Measurements from ENCODE around the gene EFCAB6. TPM values are rescaled to one million over a fixed set of nuclear protein-coding genes. Genes with fewer than 3 reads are reported as not detected.

Gene EFCAB6
- total and polyA plus RNA-seq, 2 of the 13 experiments (the other 11 are each of a cell fraction or from before 2014, with no cell fraction given): not detected

GRCh38 chr22:43689356-43689755 is 122.7 kb downstream of the EFCAB6 start:
- no peak for FAIRE-seq
- Histone ChIP-seq H3K9ac (ENCODE audit: insufficient read depth, low read depth, low read length) (no peak overlapping the region), H3K4me2 (ENCODE audit: low read depth, low read length) (no peak overlapping the region), H3K27ac (ENCODE audit: extremely low read length, insufficient read depth, low read length) (no peak overlapping the region), H3K9me3 (ENCODE audit: low read length) (no peaks in the 10 kb centered on the region), H4K20me1 (ENCODE audit: insufficient read depth, low read length) (no peaks in the 10 kb centered on the region), H3K79me2 (ENCODE audit: insufficient read depth, low read length) (no peaks in the 10 kb centered on the region), H3K4me3 (replicated peaks in 1 of 3; ENCODE audit: insufficient read depth in 1 of 3, low read depth in 2 of 3, low read length in 3 of 3) (no peak overlapping the region), H2AFZ (ENCODE audit: low read length) (no peak overlapping the region), H3K36me3 (replicated peaks in 1 of 2; ENCODE audit: control insufficient read depth in 1 of 2, insufficient read depth in 2 of 2, low read length in 2 of 2) (no peaks in the 10 kb centered on the region), H3K27me3 (ENCODE audit: control insufficient read depth in 1 of 2, insufficient read depth in 2 of 2, low read length in 2 of 2) (no peaks in the 10 kb centered on the region), H3K4me1 (ENCODE audit: insufficient read depth, low read length) (no peaks in the 10 kb centered on the region)
- in situ Hi-C loops (cut with HindIII; ENCODE audit: extremely low pct_ligation_motif_present, low pct_unique_long_range_greater_than_20kb): no loop called here
- intact Hi-C loops (cut with micrococcal nuclease; ENCODE audit: unreplicated experiment): no loop called here
- DNase-seq (ENCODE audit: low spot score): no peak
- no TSS peak for BruUV-seq (replicated peaks)
- POLR2A ChIA-PET: no interaction called here
- no peak for ATAC-seq
- CTCF ChIA-PET (ENCODE audit: low intra/inter-chr PET ratio, low total read pairs): no interaction called here
- WGBS (ENCODE audit: low lambda C conversion rate): 36% methylated on average over 6 of the region's 6 CpGs
- TF ChIP-seq TP53 (CRISPR knock-in tag; conservative IDR thresholded peaks at IDR 0.05): no peak
- TF ChIP-seq SNAPC4 (CRISPR knock-in tag; IDR thresholded peaks at IDR 0.05): no peak
- TF ChIP-seq PRDM4 (CRISPR knock-in tag; IDR thresholded peaks at IDR 0.05; ENCODE audit: borderline replicate concordance): no peak
- TF ChIP-seq ZXDC (CRISPR knock-in tag; IDR thresholded peaks at IDR 0.05): no peak
- no peak for TF ChIP-seq ZNF773 (CRISPR knock-in tag; IDR thresholded peaks at IDR 0.05; ENCODE audit: borderline replicate concordance)
- no peak for TF ChIP-seq HIC2 (CRISPR knock-in tag; IDR thresholded peaks at IDR 0.05; ENCODE audit: low read depth)
- no peak for TF ChIP-seq ZBTB42 (CRISPR knock-in tag; IDR thresholded peaks at IDR 0.05)
- TF ChIP-seq PREB (CRISPR knock-in tag; IDR thresholded peaks at IDR 0.05): no peak
- TF ChIP-seq HOXA7 (CRISPR knock-in tag; IDR thresholded peaks at IDR 0.05): no peak
- TF ChIP-seq HMG20B (CRISPR knock-in tag; conservative IDR thresholded peaks at IDR 0.05): no peak

All from HepG2 (cell line).